SK-N-SH treated with all-trans-retinoic acid at 6 μM for 48 hours (cell line): Measurements from ENCODE around the gene RAC3.

Experiments
- ATAC-seq: fragments of 200-7000 bp; cut with Tn5 transposase; 3 replicates; pipeline ENCODE4 v1.9.1; 2020; ENCODE audit warnings: mild to moderate bottlenecking, moderate library complexity
- BACH2 ChIP-seq: fragments of 250-450 bp; sonication (Bioruptor Pico); IDR thresholded peaks from 2 replicates; pipeline ENCODE4 v1.9.0; 2021; ENCODE audit warnings: mild to moderate bottlenecking, borderline replicate concordance
- CSDC2 ChIP-seq: fragments of 250-450 bp; sonication (Bioruptor Pico); IDR thresholded peaks from 2 replicates; pipeline ENCODE4 v1.5.0; 2020; ENCODE audit warnings: mild to moderate bottlenecking, moderate library complexity
- CSRNP3 ChIP-seq: fragments of 250-450 bp; sonication (Bioruptor Pico); IDR thresholded peaks from 2 replicates; pipeline ENCODE4 v1.5.1; 2021; ENCODE audit warnings: mild to moderate bottlenecking, moderate library complexity
- GLIS3 ChIP-seq: fragments of 250-450 bp; sonication (Bioruptor Pico); IDR thresholded peaks from 2 replicates; pipeline ENCODE4 v1.5.0; 2020; ENCODE audit warnings: mild to moderate bottlenecking, moderate library complexity
- PATZ1 ChIP-seq: fragments of 250-450 bp; sonication (Bioruptor Pico); IDR thresholded peaks from 2 replicates; pipeline ENCODE4 v1.8.0; 2020; ENCODE audit warnings: mild to moderate bottlenecking, moderate library complexity, borderline replicate concordance
- POU6F1 ChIP-seq: fragments of 250-450 bp; sonication (Bioruptor Pico); IDR thresholded peaks from 2 replicates; pipeline ENCODE4 v1.8.0; 2021; ENCODE audit warnings: low read depth, mild to moderate bottlenecking, moderate library complexity, borderline replicate concordance
- RARB ChIP-seq: fragments of 250-450 bp; sonication (Bioruptor Pico); IDR thresholded peaks from 2 replicates; pipeline ENCODE4 v1.8.0; 2021; ENCODE audit warnings: mild to moderate bottlenecking, moderate library complexity
- TCF4 ChIP-seq: fragments of 250-450 bp; sonication (Bioruptor Pico); IDR thresholded peaks from 2 replicates; pipeline ENCODE4 v1.8.0; 2021; ENCODE audit warnings: mild to moderate bottlenecking, moderate library complexity, borderline replicate concordance
- TSHZ2 ChIP-seq: fragments of 250-450 bp; sonication (Bioruptor Pico); IDR thresholded peaks from 2 replicates; pipeline ENCODE4 v1.5.0; 2020; ENCODE audit warnings: mild to moderate bottlenecking, moderate library complexity
- ZC3H10 ChIP-seq: fragments of 250-450 bp; sonication (Bioruptor Pico); IDR thresholded peaks from 2 replicates; pipeline ENCODE4 v1.5.1; 2021; ENCODE audit warnings: mild to moderate bottlenecking, moderate library complexity
- ZFP3 ChIP-seq: fragments of 250-450 bp; sonication (Bioruptor Pico); IDR thresholded peaks from 2 replicates; pipeline ENCODE4 v1.5.0; 2020; ENCODE audit warnings: mild to moderate bottlenecking, moderate library complexity
- ZNF565 ChIP-seq: fragments of 450-650 bp; formaldehyde crosslinking; conservative IDR thresholded peaks from 2 replicates; pipeline ENCODE4 v1.5.0; 2020; ENCODE audit warnings: low read depth, mild to moderate bottlenecking, moderate library complexity
- ZNF70 ChIP-seq: fragments of 450-650 bp; formaldehyde crosslinking; IDR thresholded peaks from 2 replicates; pipeline ENCODE4 v1.5.0; 2020; ENCODE audit warnings: mild to moderate bottlenecking, moderate library complexity
- ZNF8 ChIP-seq: fragments of 450-650 bp; formaldehyde crosslinking; IDR thresholded peaks from 2 replicates; pipeline ENCODE4 v1.5.0; 2020; ENCODE audit warnings: mild to moderate bottlenecking, moderate library complexity

Gene RAC3

GRCh38 chr17:82065638-82066303, 34.3 kb downstream of the RAC3 start, which contains the start of gene DUS1L:
TSS of gene DUS1L (minus strand) at chr17:82065804. CDS start at chr17:82065059, 745 bp downstream.
- ATAC-seq: peak; percentile 51
- no peak for TF ChIP-seq TCF4 (CRISPR knock-in tag)
- TF ChIP-seq ZNF70 (CRISPR knock-in tag): no peak
- 0 out of 2 replicates have a peak, but pooled peaks have one; percentile 69 for TF ChIP-seq POU6F1 (CRISPR knock-in tag)
- peak; percentile 92 for TF ChIP-seq TSHZ2 (CRISPR knock-in tag)
- TF ChIP-seq GLIS3 (CRISPR knock-in tag): 0 out of 2 replicates have a peak, but pooled peaks have one; percentile 26
- TF ChIP-seq CSDC2 (CRISPR knock-in tag): peak; percentile 77; the same call in 1 of the 2 replicates
- peak; percentile 82 for TF ChIP-seq ZFP3 (CRISPR knock-in tag)

GRCh38 chr17:82070611-82071010, 39.1 kb downstream of the RAC3 start:
- ATAC-seq: no peak
- no peak for TF ChIP-seq ZNF8 (CRISPR knock-in tag)

GRCh38 chr17:82072827-82073226, 41.3 kb downstream of the RAC3 start:
- ATAC-seq: no peak
- TF ChIP-seq ZNF565: no peak
- TF ChIP-seq GLIS3 (CRISPR knock-in tag): no peak

- no peak for TF ChIP-seq POU6F1 (CRISPR knock-in tag)
- no peak for TF ChIP-seq ZFP3 (CRISPR knock-in tag)
- no peak for TF ChIP-seq RARB (CRISPR knock-in tag)
- TF ChIP-seq BACH2 (CRISPR knock-in tag): no peak
- no peak for TF ChIP-seq ZC3H10 (CRISPR knock-in tag)
- no peak for TF ChIP-seq ZNF8 (CRISPR knock-in tag)
- TF ChIP-seq PATZ1 (CRISPR knock-in tag): no peak
- no peak for TF ChIP-seq CSRNP3 (CRISPR knock-in tag)
- no peak for ATAC-seq
Measured at GRCh38 chr17:82073446-82073845, 42.0 kb downstream of the RAC3 start.
